Tibial nerve (tissue), 4 donors: ENCODE data around the gene MPPED1. TPM values are rescaled to one million over a fixed set of nuclear protein-coding genes. Genes with fewer than 3 reads are reported as not detected.

ENCODE experiments used
- DNase-seq, 2 donors: peaks; one replicate each; pipeline ENCODE4 v3.0.0-alpha.2; 2019; ENCODE audit warnings: low spot score in 2 of 2
- H3K27ac ChIP-seq, 4 donors: fragments of 200-600 bp; sonication (generic) in 3 of 4; one replicate each; pipeline ENCODE4 v1.5.1; 2017 to 2019; ENCODE audit warnings: mild to moderate bottlenecking in 1 of 4
- H3K27me3 ChIP-seq, 2 donors: fragments of 200-600 bp; sonication (generic) in 1 of 2; one replicate each; pipeline versions ENCODE4 v1.5.1 to v1.6.0; 2017 to 2019
- H3K36me3 ChIP-seq, 3 donors: fragments of 200-600 bp; sonication (generic); one replicate each; pipeline ENCODE4 v1.5.1; 2018 to 2019
- H3K4me1 ChIP-seq, 4 donors: fragments of 200-600 bp; sonication (generic) in 3 of 4; one replicate each; pipeline ENCODE4 v1.5.1; 2017 to 2019
- H3K4me3 ChIP-seq, 4 donors: fragments of 200-600 bp; sonication (generic) in 3 of 4; one replicate each; pipeline ENCODE4 v1.5.1; 2017 to 2019; ENCODE audit warnings: mild to moderate bottlenecking in 1 of 4, moderate library complexity in 1 of 4
- H3K9me3 ChIP-seq, 4 donors: fragments of 200-600 bp; sonication (generic) in 3 of 4; one replicate each; pipeline ENCODE4 v1.5.1; 2017 to 2019
- EP300 ChIP-seq, 2 donors: sonication (generic); formaldehyde crosslinking; IDR thresholded peaks; one replicate each; pipeline ENCODE4 v1.6.1; 2017; ENCODE audit warnings: antibody characterized with exemption in 2 of 2, mild to moderate bottlenecking in 1 of 2
- POLR2A ChIP-seq, 2 donors: fragments of 450-650 bp; IDR thresholded peaks; one replicate each; pipeline ENCODE4 v1.6.1; 2017; ENCODE audit warnings: antibody characterized with exemption in 2 of 2, mild to moderate bottlenecking in 2 of 2, moderate library complexity in 2 of 2
- WGBS, 2 donors: methylation state at CpG; one replicate each; pipeline ENCODE4 v1.1.5; 2018; 5-methylcytosine and 5-hydroxymethylcytosine counted together
- total RNA-seq, 4 donors: library from RNA; depleted of rRNA; stranded (reverse); fragments of >200 nt; gene quantifications; one replicate each; pipeline ENCODE4 v1.1.0, GENCODE V29; 2016
- TF ChIP-seq, protein P1 (sequence below), 5 experiments: fragments of 200-600 bp in 3 of 5; fragments of 450-650 bp in 2 of 5; sonication (generic) in 3 of 5; IDR thresholded peaks; one replicate each; pipeline ENCODE4 v1.5.1; 2016 to 2019; ENCODE audit warnings: antibody characterized with exemption in 5 of 5, mild to moderate bottlenecking in 3 of 5, moderate library complexity in 2 of 5

The MPPED1 gene
- total RNA-seq, 4 donors from 2014 or later, result 1.2 to 2.4 (median 1.8) TPM

DNA sequence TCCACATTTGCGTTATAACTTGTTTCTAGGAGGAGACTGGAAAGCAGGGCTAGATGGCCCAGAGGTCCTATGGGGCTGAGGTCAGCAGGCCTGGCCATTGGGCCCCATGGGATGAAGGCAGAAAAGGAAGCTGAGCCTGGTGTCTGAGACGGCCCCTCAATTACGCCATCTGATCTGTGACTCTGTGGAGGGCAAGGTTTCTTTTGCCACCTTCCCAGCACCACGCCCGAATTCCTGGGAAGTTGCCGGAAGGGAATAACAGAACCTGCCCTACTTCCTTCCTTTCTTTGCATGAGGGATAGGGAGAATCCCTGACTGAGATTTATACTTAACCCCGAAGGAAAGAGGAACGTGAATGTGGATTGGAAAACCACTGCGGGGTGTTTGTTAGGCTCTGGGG is 118.1 kb downstream of the MPPED1 start:
- H3K36me3 ChIP-seq, result peaks cover 0 to 35% (median 0%) of the 10 kb centered on the region in 3 donors
- H3K4me3 ChIP-seq, result no peak overlapping the region
- H3K27ac ChIP-seq, result no peak overlapping the region
- H3K27me3 ChIP-seq, result no peaks in the 10 kb centered on the region
- DNase-seq, result no peak
- WGBS, 2 donors, result 79 to 89% methylated on average over 9 of the region's 9 CpGs
- peaks cover 0 to 4% (median 0%) of the 10 kb centered on the region in 4 donors for H3K9me3 ChIP-seq
- no peak for TF ChIP-seq EP300 (IDR thresholded peaks at IDR 0.05)
- TF ChIP-seq POLR2A (IDR thresholded peaks at IDR 0.05), result no peak
- TF ChIP-seq, protein P1, sequence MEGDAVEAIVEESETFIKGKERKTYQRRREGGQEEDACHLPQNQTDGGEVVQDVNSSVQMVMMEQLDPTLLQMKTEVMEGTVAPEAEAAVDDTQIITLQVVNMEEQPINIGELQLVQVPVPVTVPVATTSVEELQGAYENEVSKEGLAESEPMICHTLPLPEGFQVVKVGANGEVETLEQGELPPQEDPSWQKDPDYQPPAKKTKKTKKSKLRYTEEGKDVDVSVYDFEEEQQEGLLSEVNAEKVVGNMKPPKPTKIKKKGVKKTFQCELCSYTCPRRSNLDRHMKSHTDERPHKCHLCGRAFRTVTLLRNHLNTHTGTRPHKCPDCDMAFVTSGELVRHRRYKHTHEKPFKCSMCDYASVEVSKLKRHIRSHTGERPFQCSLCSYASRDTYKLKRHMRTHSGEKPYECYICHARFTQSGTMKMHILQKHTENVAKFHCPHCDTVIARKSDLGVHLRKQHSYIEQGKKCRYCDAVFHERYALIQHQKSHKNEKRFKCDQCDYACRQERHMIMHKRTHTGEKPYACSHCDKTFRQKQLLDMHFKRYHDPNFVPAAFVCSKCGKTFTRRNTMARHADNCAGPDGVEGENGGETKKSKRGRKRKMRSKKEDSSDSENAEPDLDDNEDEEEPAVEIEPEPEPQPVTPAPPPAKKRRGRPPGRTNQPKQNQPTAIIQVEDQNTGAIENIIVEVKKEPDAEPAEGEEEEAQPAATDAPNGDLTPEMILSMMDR (IDR thresholded peaks at IDR 0.05), result no peak
- H3K4me1 ChIP-seq, result no peaks in the 10 kb centered on the region

- TF ChIP-seq POLR2A (IDR thresholded peaks at IDR 0.05) (no peak), EP300 (IDR thresholded peaks at IDR 0.05) (no peak)
- Histone ChIP-seq H3K27ac (no peak overlapping the region), H3K27me3 (no peaks in the 10 kb centered on the region), H3K9me3 (peaks cover 0 to 4% (median 0%) of the 10 kb centered on the region in 4 donors), H3K4me3 (no peak overlapping the region), H3K4me1 (no peaks in the 10 kb centered on the region), H3K36me3 (peaks cover 0 to 41% (median 0%) of the 10 kb centered on the region in 3 donors)
- DNase-seq, result no peak
- 80 to 82% methylated on average over 32 to 33 of the region's 34 CpGs for WGBS, 2 donors
Observed at GRCh38 chr22:43530349-43531201, 118.8 kb downstream of the MPPED1 start.

GRCh38 chr22:43531651-43532050 is 119.8 kb downstream of the MPPED1 start:
- Histone ChIP-seq H3K27me3 (no peaks in the 10 kb centered on the region), H3K27ac (no peak overlapping the region), H3K9me3 (peaks cover 0 to 4% (median 0%) of the 10 kb centered on the region in 4 donors), H3K4me3 (no peak overlapping the region), H3K36me3 (peaks cover 0 to 48% (median 0%) of the 10 kb centered on the region in 3 donors), H3K4me1 (no peaks in the 10 kb centered on the region)
- WGBS, 2 donors, result 44 to 54% methylated on average over 4 of the region's 4 CpGs
- no peak for TF ChIP-seq EP300 (IDR thresholded peaks at IDR 0.05)
- no peak for TF ChIP-seq POLR2A (IDR thresholded peaks at IDR 0.05)
- TF ChIP-seq, protein P1 (IDR thresholded peaks at IDR 0.05), result no peak
- no peak for DNase-seq

DNA sequence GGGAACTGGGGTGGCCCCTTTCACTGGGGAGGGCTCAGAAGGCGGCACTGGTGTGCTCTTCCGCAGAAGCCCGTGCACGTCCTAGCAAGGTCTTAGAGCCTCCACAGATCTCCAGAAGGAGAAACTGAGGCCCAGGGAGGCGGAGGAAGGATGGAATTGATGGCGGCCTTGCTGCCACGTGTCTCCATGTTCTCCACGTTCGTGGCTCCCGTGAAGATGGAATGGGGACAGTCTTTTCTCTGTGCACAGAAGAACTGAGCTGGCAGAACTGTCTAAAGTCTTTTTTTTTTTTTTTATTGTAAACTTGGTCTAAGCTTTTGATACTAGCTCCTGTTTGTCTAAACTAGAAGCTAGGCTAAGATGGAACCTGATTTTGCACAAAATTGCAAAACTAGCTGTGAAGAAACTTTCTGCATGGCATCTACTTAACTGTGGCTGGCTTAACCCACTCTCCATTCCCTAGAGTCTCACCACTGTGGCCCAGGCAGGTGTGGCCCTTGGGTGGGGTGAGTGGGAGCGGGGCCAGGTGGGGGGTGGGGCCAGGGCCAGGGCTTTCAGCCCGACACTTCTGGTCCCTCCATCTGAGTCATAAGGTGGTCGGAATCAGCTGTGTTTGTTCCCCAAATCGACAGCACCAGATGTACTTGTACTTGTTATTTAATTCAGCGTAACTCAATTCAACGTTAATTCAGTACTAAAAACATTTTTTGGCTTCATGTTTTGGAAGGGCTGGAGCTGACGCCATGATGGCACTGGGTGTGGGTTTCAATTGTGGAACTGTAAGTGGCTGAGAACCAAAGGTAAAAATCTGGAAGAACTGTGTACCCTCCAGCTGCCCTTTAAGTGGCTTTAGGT is 120.7 kb downstream of the MPPED1 start:
- no peak overlapping the region for H3K27ac ChIP-seq
- WGBS, 2 donors, result 84 to 86% methylated on average over 17 of the region's 17 CpGs
- H3K36me3 ChIP-seq, result peaks cover 0 to 56% (median 0%) of the 10 kb centered on the region in 3 donors
- peaks cover 0 to 12% (median 0%) of the 10 kb centered on the region in 4 donors for H3K9me3 ChIP-seq
- no peak overlapping the region for H3K4me3 ChIP-seq
- TF ChIP-seq EP300 (IDR thresholded peaks at IDR 0.05) (no peak), POLR2A (IDR thresholded peaks at IDR 0.05) (no peak)
- TF ChIP-seq, protein P1 (IDR thresholded peaks at IDR 0.05), result no peak
- H3K4me1 ChIP-seq, result no peaks in the 10 kb centered on the region
- no peak for DNase-seq
- H3K27me3 ChIP-seq, result no peaks in the 10 kb centered on the region

GRCh38 chr22:43533156-43533530 is 121.3 kb downstream of the MPPED1 start:
- DNase-seq, result no peak
- Histone ChIP-seq H3K27me3 (no peaks in the 10 kb centered on the region), H3K9me3 (peaks cover 0 to 12% (median 0%) of the 10 kb centered on the region in 4 donors), H3K27ac (no peak overlapping the region), H3K4me3 (no peak overlapping the region), H3K36me3 (peaks cover 0 to 58% (median 0%) of the 10 kb centered on the region in 3 donors), H3K4me1 (no peaks in the 10 kb centered on the region)
- 78 to 84% methylated on average over 3 of the region's 3 CpGs for WGBS, 2 donors
- no peak for TF ChIP-seq POLR2A (IDR thresholded peaks at IDR 0.05)
- TF ChIP-seq, protein P1 (IDR thresholded peaks at IDR 0.05), result no peak
- no peak for TF ChIP-seq EP300 (IDR thresholded peaks at IDR 0.05)
